Measurements from ENCODE around the gene SCAMP3. TPM values are rescaled to one million over a fixed set of nuclear protein-coding genes. Genes with fewer than 3 reads are reported as not detected.
A peak's percentile ranks its signal among the peaks of the same experiment; 100 is the strongest.

The SCAMP3 gene
- total and polyA plus RNA-seq, 8 donors: 7.0 to 48.4 (median 28.7) TPM

- intact Hi-C loops (cut with DNase I; ENCODE audit: low total_unique reads): no loop called here
- H3K4me1 ChIP-seq: peaks cover 15 to 25% (median 23%) of the 10 kb centered on the region in 4 donors
- no peak overlapping the region for H3K4me3 ChIP-seq
- no peak for TF ChIP-seq EP300 (IDR thresholded peaks at IDR 0.05)
- TF ChIP-seq POLR2A (IDR thresholded peaks at IDR 0.05): no peak
- no peak for TF ChIP-seq POLR2AphosphoS5 (IDR thresholded peaks at IDR 0.05)
- TF ChIP-seq CTCF (IDR thresholded peaks at IDR 0.05): no peak
- H3K27me3 ChIP-seq: no peaks in the 10 kb centered on the region
- H3K9me3 ChIP-seq: no peaks in the 10 kb centered on the region
- no peak overlapping the region for H3K27ac ChIP-seq
- no peak for DNase-seq
- WGBS, 5 donors: 87 to 93% (median 92%) methylated on average over 21 of the region's 21 CpGs
- H3K36me3 ChIP-seq: peaks cover 73 to 82% (median 78%) of the 10 kb centered on the region in 4 donors
Observed at GRCh38 chr1:155268630-155269029, 6.5 kb upstream of the SCAMP3 start.

GRCh38 chr1:155267373-155267772 is 5.2 kb upstream of the SCAMP3 start:
- intact Hi-C loops (cut with DNase I; ENCODE audit: low total_unique reads): no loop called here
- Histone ChIP-seq H3K4me3 (no peak overlapping the region), H3K36me3 (peaks cover 79 to 90% (median 85%) of the 10 kb centered on the region in 4 donors), H3K4me1 (peaks cover 16 to 27% (median 24%) of the 10 kb centered on the region in 4 donors), H3K27me3 (no peaks in the 10 kb centered on the region), H3K9me3 (no peaks in the 10 kb centered on the region), H3K27ac (no peak overlapping the region)
- no peak for DNase-seq
- TF ChIP-seq POLR2A (IDR thresholded peaks at IDR 0.05): no peak
- TF ChIP-seq CTCF (IDR thresholded peaks at IDR 0.05): no peak
- TF ChIP-seq POLR2AphosphoS5 (IDR thresholded peaks at IDR 0.05): no peak
- no peak for TF ChIP-seq EP300 (IDR thresholded peaks at IDR 0.05)
- WGBS, 5 donors: 89 to 97% (median 95%) methylated on average over 2 of the region's 2 CpGs

GRCh38 chr1:155266553-155266952 is 4.4 kb upstream of the SCAMP3 start:
- intact Hi-C loops (cut with DNase I; ENCODE audit: low total_unique reads): no loop called here
- DNase-seq: no peak
- Histone ChIP-seq H3K4me3 (no peak overlapping the region), H3K27ac (no peak overlapping the region), H3K36me3 (peaks cover 79 to 87% (median 84%) of the 10 kb centered on the region in 4 donors), H3K4me1 (peaks cover 10 to 22% (median 19%) of the 10 kb centered on the region in 4 donors), H3K27me3 (no peaks in the 10 kb centered on the region), H3K9me3 (no peaks in the 10 kb centered on the region)
- no peak for TF ChIP-seq POLR2AphosphoS5 (IDR thresholded peaks at IDR 0.05)
- no peak for TF ChIP-seq POLR2A (IDR thresholded peaks at IDR 0.05)
- no peak for TF ChIP-seq EP300 (IDR thresholded peaks at IDR 0.05)
- no peak for TF ChIP-seq CTCF (IDR thresholded peaks at IDR 0.05)
- WGBS, 5 donors: 81 to 90% (median 84%) methylated on average over 6 of the region's 6 CpGs

- H3K27ac ChIP-seq: peak overlapping the region in 4 of 5 donors; percentile 84 to 88 (median 87)
- no peak for DNase-seq
- H3K9me3 ChIP-seq: no peaks in the 10 kb centered on the region
- 82 to 87% (median 83%) methylated on average over 11 of the region's 11 CpGs for WGBS, 5 donors
- intact Hi-C loops (cut with DNase I; ENCODE audit: low total_unique reads): no loop called here
- peaks cover 14 to 27% (median 26%) of the 10 kb centered on the region in 4 donors for H3K4me1 ChIP-seq
- H3K36me3 ChIP-seq: peaks cover 57 to 78% (median 75%) of the 10 kb centered on the region in 4 donors
- H3K4me3 ChIP-seq: no peak overlapping the region
- no peaks in the 10 kb centered on the region for H3K27me3 ChIP-seq
- no peak for TF ChIP-seq EP300 (IDR thresholded peaks at IDR 0.05)
Observed at GRCh38 chr1:155263067-155263466, 907 bp upstream of the SCAMP3 start.

DNA sequence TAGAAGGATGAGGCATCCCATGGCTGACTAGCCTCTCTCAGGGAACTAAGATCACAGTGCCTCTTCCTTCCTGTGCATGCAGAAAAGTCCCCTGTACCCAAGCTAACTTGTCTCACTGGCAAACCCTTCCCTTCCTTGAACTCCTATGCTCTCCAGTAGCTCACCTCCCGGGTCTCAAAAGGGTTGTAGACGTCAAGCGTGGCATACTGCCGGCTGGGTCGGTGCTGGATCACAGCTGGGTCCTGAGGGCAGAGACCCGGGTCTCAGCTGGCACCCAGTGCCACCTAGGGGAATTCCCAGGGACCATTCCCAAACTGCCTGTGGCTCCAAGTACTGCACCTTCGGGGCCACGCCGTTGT is 688 bp downstream of the SCAMP3 start:
- H3K36me3 ChIP-seq: peaks cover 52 to 78% (median 75%) of the 10 kb centered on the region in 4 donors

More for the DNA sequence above, 688 bp downstream of the SCAMP3 start:
- WGBS, 5 donors: 0 to 2% (median 0%) methylated on average over 3 to 9 of the region's 9 CpGs
- no peak for TF ChIP-seq EP300 (IDR thresholded peaks at IDR 0.05)
- no peak for TF ChIP-seq POLR2A (IDR thresholded peaks at IDR 0.05)
- TF ChIP-seq CTCF (IDR thresholded peaks at IDR 0.05): no peak
- TF ChIP-seq POLR2AphosphoS5 (IDR thresholded peaks at IDR 0.05): no peak
- intact Hi-C loops (cut with DNase I; ENCODE audit: low total_unique reads): no loop called here
- no peaks in the 10 kb centered on the region for H3K9me3 ChIP-seq
- DNase-seq: peak in 1 of 2 donors; percentile 53
- peak overlapping the region; percentile 73 to 89 (median 82) for H3K4me3 ChIP-seq
- peak overlapping the region; percentile 82 to 88 (median 87) for H3K27ac ChIP-seq
- H3K4me1 ChIP-seq: peaks cover 14 to 30% (median 27%) of the 10 kb centered on the region in 4 donors
- H3K27me3 ChIP-seq: no peaks in the 10 kb centered on the region

Measured in stomach (tissue), 9 donors.